ENCODE measurements around the gene SCAMP5.

Gene SCAMP5

GRCh38 chr15:74989527-74989926 lies 5.8 kb upstream of the SCAMP5 start:
- DNase-seq (ENCODE audit: low read depth, low spot score) = no peak

GRCh38 chr15:74992619-74993018 lies 2.7 kb upstream of the SCAMP5 start:
- no peak for DNase-seq (ENCODE audit: low read depth, low spot score)
- no peaks in the 10 kb centered on the region for H3K4me1 ChIP-seq (ENCODE audit: insufficient read depth, insufficient read length)
- no peak for TF ChIP-seq SUZ12 (IDR thresholded peaks at IDR 0.05; ENCODE audit: extremely low read depth, insufficient read depth, insufficient read length)
- no peak for TF ChIP-seq YY1 (IDR thresholded peaks at IDR 0.05; ENCODE audit: insufficient read depth, insufficient read length)
- no peak for TF ChIP-seq ZNF274 (IDR thresholded peaks at IDR 0.05; ENCODE audit: low read depth, low read length)
- peaks cover 50% of the 10 kb centered on the region for H3K27me3 ChIP-seq (ENCODE audit: insufficient read depth, insufficient read length)
- H3K4me3 ChIP-seq (ENCODE audit: insufficient read length, low read depth) = no peak overlapping the region
- H3K9ac ChIP-seq (ENCODE audit: insufficient read length, low read depth) = no peak overlapping the region
- no peaks in the 10 kb centered on the region for H3K36me3 ChIP-seq (ENCODE audit: insufficient read depth, insufficient read length, low read length)
- no peaks in the 10 kb centered on the region for H3K9me3 ChIP-seq (ENCODE audit: insufficient read depth, low read length)

More at GRCh38 chr15:74989527-74989926, 5.8 kb upstream of the SCAMP5 start:
- peaks cover 24% of the 10 kb centered on the region for H3K27me3 ChIP-seq (ENCODE audit: insufficient read depth, insufficient read length)
- H3K4me1 ChIP-seq (ENCODE audit: insufficient read depth, insufficient read length) = no peaks in the 10 kb centered on the region
- TF ChIP-seq YY1 (IDR thresholded peaks at IDR 0.05; ENCODE audit: insufficient read depth, insufficient read length) = no peak
- TF ChIP-seq ZNF274 (IDR thresholded peaks at IDR 0.05; ENCODE audit: low read depth, low read length) = no peak
- TF ChIP-seq SUZ12 (IDR thresholded peaks at IDR 0.05; ENCODE audit: extremely low read depth, insufficient read depth, insufficient read length) = no peak
- no peaks in the 10 kb centered on the region for H3K36me3 ChIP-seq (ENCODE audit: insufficient read depth, insufficient read length, low read length)
- no peak overlapping the region for H3K9ac ChIP-seq (ENCODE audit: insufficient read length, low read depth)
- no peaks in the 10 kb centered on the region for H3K9me3 ChIP-seq (ENCODE audit: insufficient read depth, low read length)
- no peak overlapping the region for H3K4me3 ChIP-seq (ENCODE audit: insufficient read length, low read depth)

DNA sequence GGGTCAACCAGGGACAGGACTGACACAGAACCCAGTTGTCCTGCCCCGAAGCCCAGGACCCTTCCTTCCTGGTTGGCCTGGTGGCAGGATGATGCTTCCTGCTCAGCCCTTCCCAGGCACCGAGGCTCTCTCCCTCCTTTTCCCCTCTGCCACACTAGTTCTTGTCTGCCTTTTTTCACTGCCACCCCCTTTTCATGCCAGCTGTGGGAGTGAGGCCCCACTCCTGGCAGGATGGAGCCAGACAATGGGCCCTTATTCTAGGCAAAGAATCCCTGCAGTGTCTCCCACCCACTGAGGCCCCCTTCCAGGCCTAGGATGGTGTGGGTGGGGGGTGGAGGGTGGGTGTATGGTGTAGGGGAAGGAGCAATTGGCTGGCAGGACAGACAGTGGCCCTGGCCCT lies 1.1 kb upstream of the SCAMP5 start:
- no peak overlapping the region for H3K9ac ChIP-seq (ENCODE audit: insufficient read length, low read depth)

GRCh38 chr15:74994685-74995084 lies 678 bp upstream of the SCAMP5 start:
- Histone ChIP-seq H3K36me3 (ENCODE audit: insufficient read depth, insufficient read length, low read length) (no peaks in the 10 kb centered on the region), H3K9me3 (ENCODE audit: insufficient read depth, low read length) (no peaks in the 10 kb centered on the region), H3K4me3 (ENCODE audit: insufficient read length, low read depth) (no peak overlapping the region), H3K4me1 (ENCODE audit: insufficient read depth, insufficient read length) (no peaks in the 10 kb centered on the region), H3K27me3 (ENCODE audit: insufficient read depth, insufficient read length) (peaks cover 52% of the 10 kb centered on the region), H3K9ac (ENCODE audit: insufficient read length, low read depth) (no peak overlapping the region)
- DNase-seq (ENCODE audit: low read depth, low spot score) = no peak
- TF ChIP-seq SUZ12 (IDR thresholded peaks at IDR 0.05; ENCODE audit: extremely low read depth, insufficient read depth, insufficient read length) (no peak), YY1 (IDR thresholded peaks at IDR 0.05; ENCODE audit: insufficient read depth, insufficient read length) (no peak), ZNF274 (IDR thresholded peaks at IDR 0.05; ENCODE audit: low read depth, low read length) (no peak)

More for the DNA sequence above, 1.1 kb upstream of the SCAMP5 start:
- no peak for TF ChIP-seq YY1 (IDR thresholded peaks at IDR 0.05; ENCODE audit: insufficient read depth, insufficient read length)
- no peak for TF ChIP-seq SUZ12 (IDR thresholded peaks at IDR 0.05; ENCODE audit: extremely low read depth, insufficient read depth, insufficient read length)
- TF ChIP-seq ZNF274 (IDR thresholded peaks at IDR 0.05; ENCODE audit: low read depth, low read length) = no peak
- Histone ChIP-seq H3K9me3 (ENCODE audit: insufficient read depth, low read length) (no peaks in the 10 kb centered on the region), H3K4me1 (ENCODE audit: insufficient read depth, insufficient read length) (no peaks in the 10 kb centered on the region), H3K27me3 (ENCODE audit: insufficient read depth, insufficient read length) (peaks cover 52% of the 10 kb centered on the region), H3K4me3 (ENCODE audit: insufficient read length, low read depth) (no peak overlapping the region), H3K36me3 (ENCODE audit: insufficient read depth, insufficient read length, low read length) (no peaks in the 10 kb centered on the region)
- no peak for DNase-seq (ENCODE audit: low read depth, low spot score)

GRCh38 chr15:74995779-74996765 lies 709 bp downstream of the SCAMP5 start:
- Histone ChIP-seq H3K36me3 (ENCODE audit: insufficient read depth, insufficient read length, low read length) (no peaks in the 10 kb centered on the region), H3K9me3 (ENCODE audit: insufficient read depth, low read length) (no peaks in the 10 kb centered on the region), H3K9ac (ENCODE audit: insufficient read length, low read depth) (peak overlapping the region; percentile 88), H3K4me3 (ENCODE audit: insufficient read length, low read depth) (peak overlapping the region; percentile 69), H3K27me3 (ENCODE audit: insufficient read depth, insufficient read length) (peaks cover 49% of the 10 kb centered on the region), H3K4me1 (ENCODE audit: insufficient read depth, insufficient read length) (no peaks in the 10 kb centered on the region)
- DNase-seq (ENCODE audit: low read depth, low spot score) = no peak
- peak; percentile 56 for TF ChIP-seq SUZ12 (IDR thresholded peaks at IDR 0.05; ENCODE audit: extremely low read depth, insufficient read depth, insufficient read length)
- TF ChIP-seq YY1 (IDR thresholded peaks at IDR 0.05; ENCODE audit: insufficient read depth, insufficient read length) = no peak
- no peak for TF ChIP-seq ZNF274 (IDR thresholded peaks at IDR 0.05; ENCODE audit: low read depth, low read length)

GRCh38 chr15:74997141-74997540 lies 1.8 kb downstream of the SCAMP5 start:
- Histone ChIP-seq H3K36me3 (ENCODE audit: insufficient read depth, insufficient read length, low read length) (no peaks in the 10 kb centered on the region), H3K4me3 (ENCODE audit: insufficient read length, low read depth) (no peak overlapping the region), H3K9me3 (ENCODE audit: insufficient read depth, low read length) (no peaks in the 10 kb centered on the region), H3K9ac (ENCODE audit: insufficient read length, low read depth) (no peak overlapping the region), H3K4me1 (ENCODE audit: insufficient read depth, insufficient read length) (no peaks in the 10 kb centered on the region), H3K27me3 (ENCODE audit: insufficient read depth, insufficient read length) (peaks cover 45% of the 10 kb centered on the region)
- no peak for DNase-seq (ENCODE audit: low read depth, low spot score)
- TF ChIP-seq SUZ12 (IDR thresholded peaks at IDR 0.05; ENCODE audit: extremely low read depth, insufficient read depth, insufficient read length) (no peak), ZNF274 (IDR thresholded peaks at IDR 0.05; ENCODE audit: low read depth, low read length) (no peak), YY1 (IDR thresholded peaks at IDR 0.05; ENCODE audit: insufficient read depth, insufficient read length) (no peak)

- no peak for TF ChIP-seq YY1 (IDR thresholded peaks at IDR 0.05; ENCODE audit: insufficient read depth, insufficient read length)
- no peak for TF ChIP-seq SUZ12 (IDR thresholded peaks at IDR 0.05; ENCODE audit: extremely low read depth, insufficient read depth, insufficient read length)
- TF ChIP-seq ZNF274 (IDR thresholded peaks at IDR 0.05; ENCODE audit: low read depth, low read length) = no peak
- no peak for DNase-seq (ENCODE audit: low read depth, low spot score)
Observed at GRCh38 chr15:74997543-74997942, 2.2 kb downstream of the SCAMP5 start.

More at GRCh38 chr15:74997543-74997942, 2.2 kb downstream of the SCAMP5 start:
- Histone ChIP-seq H3K9ac (ENCODE audit: insufficient read length, low read depth) (no peak overlapping the region), H3K4me1 (ENCODE audit: insufficient read depth, insufficient read length) (no peaks in the 10 kb centered on the region), H3K9me3 (ENCODE audit: insufficient read depth, low read length) (no peaks in the 10 kb centered on the region), H3K27me3 (ENCODE audit: insufficient read depth, insufficient read length) (peaks cover 45% of the 10 kb centered on the region), H3K4me3 (ENCODE audit: insufficient read length, low read depth) (no peak overlapping the region), H3K36me3 (ENCODE audit: insufficient read depth, insufficient read length, low read length) (no peaks in the 10 kb centered on the region)
